Upper lobe of left lung (tissue), 6 donors: ENCODE results near the gene CCNDBP1. TPM values are rescaled to one million over a fixed set of nuclear protein-coding genes. Genes with fewer than 3 reads are reported as not detected.

Source experiments
- ATAC-seq, 2 donors: fragments of 200-7000 bp; cut with Tn5 transposase; one replicate each; pipeline ENCODE4 v1.9.1; 2022; ENCODE audit warnings: mild to moderate bottlenecking in 2 of 2, moderate library complexity in 2 of 2; ENCODE audit not compliant: low FRiP score in 2 of 2
- DNase-seq, 2 donors: peaks; one replicate each; pipeline ENCODE4 v3.0.0-alpha.2; 2019 to 2020
- H3K27ac ChIP-seq, 4 donors: fragments of 200-600 bp; sonication (generic); one replicate each; pipeline ENCODE4 v1.5.1; 2016 to 2019
- H3K27me3 ChIP-seq, 4 donors: fragments of 200-600 bp; sonication (generic); one replicate each; pipeline ENCODE4 v1.5.1; 2017 to 2019
- H3K36me3 ChIP-seq, 4 donors: fragments of 200-600 bp; sonication (generic); one replicate each; pipeline ENCODE4 v1.5.1; 2016 to 2019
- H3K4me1 ChIP-seq, 4 donors: fragments of 200-600 bp; sonication (generic); one replicate each; pipeline ENCODE4 v1.5.1; 2018 to 2019
- H3K4me3 ChIP-seq, 4 donors: fragments of 200-600 bp; sonication (generic); one replicate each; pipeline ENCODE4 v1.5.1; 2017 to 2019; ENCODE audit warnings: mild to moderate bottlenecking in 2 of 4, moderate library complexity in 1 of 4
- H3K9me3 ChIP-seq, 4 donors: fragments of 200-600 bp; sonication (generic); one replicate each; pipeline ENCODE4 v1.5.1; 2018 to 2019
- EP300 ChIP-seq, 4 donors: sonication (generic); formaldehyde crosslinking; IDR thresholded peaks; one replicate each; pipeline ENCODE4 v1.5.1; 2017; ENCODE audit warnings: antibody characterized with exemption in 4 of 4, control low read depth in 2 of 4
- POLR2A ChIP-seq, 4 donors: fragments of 450-650 bp; IDR thresholded peaks; one replicate each; pipeline ENCODE4 v1.5.1; 2016 to 2017; ENCODE audit warnings: antibody characterized with exemption in 4 of 4, mild to moderate bottlenecking in 2 of 4
- POLR2AphosphoS5 ChIP-seq, 2 donors: sonication (generic); formaldehyde crosslinking; IDR thresholded peaks; one replicate each; pipeline ENCODE4 v1.5.1; 2017; ENCODE audit warnings: antibody characterized with exemption in 2 of 2
- WGBS, 2 donors: methylation state at CpG; one replicate each; pipeline ENCODE4 v1.1.5; 2017 to 2018; 5-methylcytosine and 5-hydroxymethylcytosine counted together
- total RNA-seq, 6 donors: library from RNA; depleted of rRNA in 4 of 6; stranded (reverse); fragments of >200 nt in 4 of 6; gene quantifications; one replicate each; pipeline versions ENCODE4 v1.1.0 to v1.2.1, GENCODE V29; 2016 to 2021
- TF ChIP-seq, protein P1 (sequence below), 6 experiments: fragments of 450-650 bp in 4 of 6; fragments of 200-600 bp in 2 of 6; sonication (generic) in 2 of 6; IDR thresholded peaks; one replicate each; pipeline ENCODE4 v1.5.1; 2016 to 2019; ENCODE audit warnings: antibody characterized with exemption in 6 of 6
- donor health status: DM: no; HTN: no; CAD: no; lungs with moderate emphysema.
- donor health status: DM: no; HTN: yes; CAD: no; lungs with severe emphysema.

Gene CCNDBP1
- total RNA-seq, 6 donors from 2014 or later = 56.1 to 117 (median 95.5) TPM

DNA sequence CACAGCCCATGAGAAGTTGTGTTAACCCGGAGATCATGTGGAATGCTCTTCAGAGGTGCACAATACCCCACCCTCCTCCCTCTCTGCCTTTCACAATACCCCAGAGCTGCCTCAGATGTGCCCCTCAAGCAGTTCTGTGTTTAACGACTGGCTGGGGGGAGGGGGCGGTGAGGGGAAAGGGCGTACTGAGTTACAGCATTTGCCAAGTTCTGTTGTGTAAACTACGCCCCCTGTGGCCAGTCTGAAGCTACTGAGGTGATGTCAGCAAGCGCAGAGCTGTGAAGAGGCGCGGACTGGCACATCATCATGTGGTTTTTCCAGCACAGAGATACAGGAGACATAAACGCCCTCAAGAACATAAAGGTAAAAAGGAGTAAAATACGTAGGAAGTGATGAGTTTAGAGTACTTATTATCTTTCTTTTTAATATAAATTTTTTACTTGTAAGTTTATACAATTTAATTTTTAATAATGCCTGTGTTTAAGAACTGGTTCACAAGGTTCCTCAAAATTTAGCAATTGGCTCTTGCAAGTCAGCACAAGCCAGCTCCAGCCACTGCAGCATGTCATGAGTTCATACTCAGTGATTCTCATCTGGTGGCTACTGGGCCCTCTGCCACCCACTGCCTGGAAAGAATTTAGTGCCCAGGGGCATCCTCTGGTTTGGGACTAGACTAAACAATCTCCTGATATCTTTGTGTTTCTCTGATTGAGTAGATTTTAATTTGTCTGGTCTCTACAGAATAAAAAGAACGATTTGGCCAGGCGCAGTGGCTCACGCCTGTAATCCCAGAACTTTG, 33.9 kb downstream of the CCNDBP1 start:
- DNase-seq (no peak), ATAC-seq (no peak)
- TF ChIP-seq EP300 (IDR thresholded peaks at IDR 0.05) = no peak
- no peak for TF ChIP-seq POLR2A (IDR thresholded peaks at IDR 0.05)
- Histone ChIP-seq H3K4me1 (no peaks in the 10 kb centered on the region), H3K36me3 (no peaks in the 10 kb centered on the region), H3K27me3 (no peaks in the 10 kb centered on the region), H3K4me3 (no peak overlapping the region), H3K27ac (no peak overlapping the region), H3K9me3 (no peaks in the 10 kb centered on the region)
- WGBS, 2 donors = 51 to 55% methylated on average over 13 of the region's 13 CpGs

DNA sequence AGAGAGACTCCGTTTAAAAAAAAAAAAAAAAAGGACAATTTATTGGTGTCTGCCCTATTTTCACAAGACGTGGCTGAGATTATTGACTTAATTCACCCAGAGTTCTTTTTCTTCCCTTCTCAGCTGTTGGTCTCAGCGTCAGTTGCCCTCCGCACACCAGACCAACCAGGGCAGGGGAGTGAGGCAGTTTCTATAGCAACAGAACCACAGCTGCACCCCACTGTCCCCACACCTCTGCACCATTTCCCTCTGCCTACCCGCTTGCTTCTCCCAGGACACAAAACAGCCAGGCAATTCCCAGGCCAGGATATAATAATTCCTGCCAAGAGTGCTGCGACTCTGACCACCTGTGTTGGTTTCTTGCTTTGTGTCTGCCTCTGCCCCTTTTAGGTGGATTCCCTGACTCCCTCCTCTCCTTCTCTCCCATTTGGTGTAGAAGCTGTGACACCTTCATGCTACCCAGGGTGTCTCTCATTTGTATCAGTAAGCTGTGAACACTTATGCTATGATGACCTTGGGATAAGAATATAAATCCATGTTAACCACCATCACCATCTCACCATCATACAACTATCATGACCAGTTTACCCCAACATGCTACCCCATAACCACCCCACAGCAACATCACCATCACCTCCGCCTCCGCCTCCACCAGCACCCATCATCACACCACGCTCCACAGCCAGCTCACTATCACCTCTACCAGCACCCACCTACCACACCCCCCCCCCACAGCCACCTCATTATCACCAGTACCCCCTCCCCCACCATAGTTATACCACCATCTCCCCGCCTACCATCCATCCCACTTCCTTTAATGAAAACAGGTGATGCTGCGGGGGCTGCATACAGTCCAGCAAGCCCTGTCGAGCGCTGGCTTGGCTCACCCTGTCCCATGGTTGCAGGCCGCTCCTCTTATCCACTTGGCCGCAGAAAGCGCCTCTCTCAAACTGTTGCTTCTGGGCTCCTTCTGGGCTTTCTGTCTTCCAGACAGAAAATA, 35.0 kb downstream of the CCNDBP1 start:
- Histone ChIP-seq H3K9me3 (no peaks in the 10 kb centered on the region), H3K27me3 (no peaks in the 10 kb centered on the region), H3K27ac (no peak overlapping the region), H3K36me3 (no peaks in the 10 kb centered on the region), H3K4me3 (no peak overlapping the region), H3K4me1 (no peaks in the 10 kb centered on the region)
- 86 to 88% methylated on average over 16 of the region's 16 CpGs for WGBS, 2 donors
- DNase-seq (no peak), ATAC-seq (no peak)
- TF ChIP-seq POLR2AphosphoS5 (IDR thresholded peaks at IDR 0.05) (no peak), EP300 (IDR thresholded peaks at IDR 0.05) (no peak), POLR2A (IDR thresholded peaks at IDR 0.05) (no peak)
- TF ChIP-seq, protein P1, sequence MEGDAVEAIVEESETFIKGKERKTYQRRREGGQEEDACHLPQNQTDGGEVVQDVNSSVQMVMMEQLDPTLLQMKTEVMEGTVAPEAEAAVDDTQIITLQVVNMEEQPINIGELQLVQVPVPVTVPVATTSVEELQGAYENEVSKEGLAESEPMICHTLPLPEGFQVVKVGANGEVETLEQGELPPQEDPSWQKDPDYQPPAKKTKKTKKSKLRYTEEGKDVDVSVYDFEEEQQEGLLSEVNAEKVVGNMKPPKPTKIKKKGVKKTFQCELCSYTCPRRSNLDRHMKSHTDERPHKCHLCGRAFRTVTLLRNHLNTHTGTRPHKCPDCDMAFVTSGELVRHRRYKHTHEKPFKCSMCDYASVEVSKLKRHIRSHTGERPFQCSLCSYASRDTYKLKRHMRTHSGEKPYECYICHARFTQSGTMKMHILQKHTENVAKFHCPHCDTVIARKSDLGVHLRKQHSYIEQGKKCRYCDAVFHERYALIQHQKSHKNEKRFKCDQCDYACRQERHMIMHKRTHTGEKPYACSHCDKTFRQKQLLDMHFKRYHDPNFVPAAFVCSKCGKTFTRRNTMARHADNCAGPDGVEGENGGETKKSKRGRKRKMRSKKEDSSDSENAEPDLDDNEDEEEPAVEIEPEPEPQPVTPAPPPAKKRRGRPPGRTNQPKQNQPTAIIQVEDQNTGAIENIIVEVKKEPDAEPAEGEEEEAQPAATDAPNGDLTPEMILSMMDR (IDR thresholded peaks at IDR 0.05) = no peak

DNA sequence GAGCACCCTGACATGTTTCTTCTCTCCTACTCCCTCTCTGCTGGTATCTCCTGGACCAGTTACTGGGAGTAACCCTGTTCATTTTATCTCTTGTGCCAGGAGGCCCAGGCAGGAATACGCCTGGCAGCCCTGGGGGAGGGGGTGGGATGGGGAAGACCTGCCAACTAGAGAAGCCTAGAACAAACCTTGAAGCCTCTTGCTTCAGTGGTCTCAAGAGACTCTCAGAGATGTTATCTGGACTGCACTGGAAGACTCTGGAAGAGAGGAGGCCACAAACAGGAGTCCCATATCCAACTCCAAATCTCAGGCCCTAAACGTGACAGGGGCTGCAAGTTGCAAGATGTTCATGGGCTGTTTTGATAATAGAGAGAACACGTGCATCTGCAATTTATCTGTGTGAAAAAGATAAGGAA, 35.8 kb downstream of the CCNDBP1 start, which contains the start of gene EPB42:
Gene EPB42 (minus strand): TSS at position 28 of the 413 bp plus-strand sequence. CDS start 193 bp downstream, outside the sequence.
- WGBS, 2 donors = 67 to 71% methylated on average over 3 of the region's 3 CpGs

DNA sequence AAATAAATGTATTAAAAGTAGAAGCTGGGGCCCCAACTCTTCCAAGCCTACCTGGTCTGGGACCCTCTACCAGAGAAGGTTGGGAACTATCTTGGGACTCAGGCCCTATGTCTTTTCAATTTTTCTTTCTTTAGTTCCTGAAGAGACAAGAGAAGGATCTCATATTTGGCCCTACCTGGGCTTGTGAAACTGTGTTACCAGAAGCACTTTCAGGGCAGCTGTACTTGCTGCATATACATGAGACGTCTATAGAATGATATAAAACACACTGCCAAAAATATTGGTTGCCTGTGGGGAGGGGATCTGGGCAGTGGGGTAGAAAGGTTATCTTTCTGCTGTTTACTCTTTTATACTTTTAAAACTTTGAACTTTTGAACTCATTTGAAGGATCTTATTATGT, 36.2 kb downstream of the CCNDBP1 start:
- WGBS, 2 donors = 62 to 87% methylated on average over 1 of the region's 1 CpG
- ATAC-seq (no peak), DNase-seq (no peak)
- H3K27ac ChIP-seq = no peak overlapping the region
- no peaks in the 10 kb centered on the region for H3K36me3 ChIP-seq
- H3K27me3 ChIP-seq = no peaks in the 10 kb centered on the region
- no peak overlapping the region for H3K4me3 ChIP-seq
- no peaks in the 10 kb centered on the region for H3K9me3 ChIP-seq
- TF ChIP-seq POLR2A (IDR thresholded peaks at IDR 0.05) = no peak
- TF ChIP-seq POLR2AphosphoS5 (IDR thresholded peaks at IDR 0.05) = no peak
- no peak for TF ChIP-seq EP300 (IDR thresholded peaks at IDR 0.05)
- TF ChIP-seq, protein P1 (IDR thresholded peaks at IDR 0.05) = no peak
- H3K4me1 ChIP-seq = no peaks in the 10 kb centered on the region

More for the DNA sequence above, 35.8 kb downstream of the CCNDBP1 start, which contains the start of gene EPB42:
- H3K36me3 ChIP-seq = no peaks in the 10 kb centered on the region
- DNase-seq (no peak), ATAC-seq (no peak)
- H3K27ac ChIP-seq = no peak within 1 kb of the TSS
- H3K4me3 ChIP-seq = no peak within 1 kb of the TSS
- no peaks in the 10 kb centered on the region for H3K9me3 ChIP-seq
- H3K27me3 ChIP-seq = no peaks in the 10 kb centered on the region
- no peak for TF ChIP-seq POLR2A (IDR thresholded peaks at IDR 0.05)
- TF ChIP-seq, protein P1 (IDR thresholded peaks at IDR 0.05) = no peak
- no peaks in the 10 kb centered on the region for H3K4me1 ChIP-seq
